Embryonic facial prominence (tissue), 1 donor: ENCODE results near the gene PTPRN2.

Experiments
- DNase-seq: peaks from one replicate; pipeline ENCODE4 v3.0.0-alpha.2; 2016; ENCODE audit errors: extremely low spot score

PTPRN2 gene

GRCh38 chr7:157892751-157893523, 694.7 kb downstream of the PTPRN2 start:
- DNase-seq: no peak

DNA sequence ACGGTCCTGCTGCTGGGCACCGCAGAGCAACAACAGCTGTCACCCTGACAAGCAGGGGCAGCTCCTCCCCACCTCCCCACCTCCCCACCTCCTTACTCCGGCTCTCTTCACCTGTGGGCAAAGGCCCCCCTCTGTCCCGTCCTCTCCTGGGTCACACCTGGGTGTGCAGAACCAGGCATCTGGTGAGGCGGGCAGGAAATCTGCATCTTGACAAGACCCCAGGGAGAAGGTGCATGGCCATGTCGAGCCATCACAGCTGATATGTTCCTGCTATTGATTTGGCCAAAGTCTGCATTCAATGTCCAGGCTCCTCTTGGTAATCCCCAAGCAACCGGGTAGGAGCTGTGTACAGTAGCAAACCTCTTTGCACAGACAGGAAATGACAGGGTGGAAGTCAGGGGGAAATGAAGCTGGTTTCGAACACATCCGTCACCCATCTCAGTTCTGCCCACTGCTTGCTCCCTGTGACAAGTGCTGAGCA, 696.7 kb downstream of the PTPRN2 start:
- no peak for DNase-seq

GRCh38 chr7:157889480-157889879, 698.1 kb downstream of the PTPRN2 start:
- no peak for DNase-seq

GRCh38 chr7:157888579-157888978, 699.0 kb downstream of the PTPRN2 start:
- no peak for DNase-seq

GRCh38 chr7:157887400-157887799, 700.2 kb downstream of the PTPRN2 start:
- no peak for DNase-seq

GRCh38 chr7:157886711-157887110, 700.9 kb downstream of the PTPRN2 start:
- DNase-seq: no peak

- DNase-seq: no peak
Observed at GRCh38 chr7:157886266-157886665, 701.4 kb downstream of the PTPRN2 start.

DNA sequence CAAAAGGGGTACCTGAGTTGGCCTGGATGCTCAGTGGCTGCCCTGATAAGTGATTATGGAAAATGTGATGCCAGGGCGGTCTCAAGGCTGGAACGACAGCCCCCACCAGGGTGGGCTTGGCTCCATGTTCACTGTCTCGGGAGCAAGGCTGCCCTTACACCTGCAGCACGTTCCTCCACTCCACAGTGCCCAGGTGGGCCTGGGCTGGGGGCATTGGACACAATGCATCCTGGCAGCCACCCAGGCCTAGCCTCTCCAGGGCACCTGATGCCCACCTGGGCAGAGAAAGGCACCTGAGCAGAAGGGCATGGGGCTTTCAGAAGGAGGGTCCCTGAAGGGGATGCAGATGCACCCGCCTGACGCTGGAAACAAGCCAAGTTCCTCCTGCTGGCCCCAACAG, 702.5 kb downstream of the PTPRN2 start:
- DNase-seq: no peak

DNA sequence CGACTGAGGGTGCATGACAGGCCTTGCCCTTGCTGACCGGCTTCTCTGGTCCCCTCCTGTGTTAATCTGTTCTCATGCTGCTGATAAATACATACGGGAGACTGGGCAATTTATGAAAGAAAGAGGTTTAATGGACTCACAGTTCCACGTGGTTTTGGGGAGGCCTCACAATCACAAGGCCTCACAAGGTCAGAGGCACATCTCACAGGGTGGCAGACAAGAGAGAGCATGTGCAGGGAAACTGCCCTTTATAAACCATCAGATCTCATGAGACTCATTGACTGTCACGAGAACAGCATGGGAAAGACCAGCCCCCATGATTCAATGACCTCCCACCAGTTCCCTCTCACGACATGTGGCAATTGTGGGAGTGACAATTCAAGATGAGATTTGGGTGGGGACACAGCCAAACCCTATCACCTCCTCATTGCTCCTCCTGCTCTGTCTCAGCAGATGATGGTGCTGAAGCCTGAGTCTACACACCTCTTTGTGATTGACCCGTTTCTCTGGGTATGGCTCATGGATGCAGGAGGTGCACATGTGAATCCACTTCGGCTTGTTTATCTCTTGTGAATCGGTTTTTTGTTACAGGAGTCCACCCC, 703.1 kb downstream of the PTPRN2 start:
- no peak for DNase-seq

DNA sequence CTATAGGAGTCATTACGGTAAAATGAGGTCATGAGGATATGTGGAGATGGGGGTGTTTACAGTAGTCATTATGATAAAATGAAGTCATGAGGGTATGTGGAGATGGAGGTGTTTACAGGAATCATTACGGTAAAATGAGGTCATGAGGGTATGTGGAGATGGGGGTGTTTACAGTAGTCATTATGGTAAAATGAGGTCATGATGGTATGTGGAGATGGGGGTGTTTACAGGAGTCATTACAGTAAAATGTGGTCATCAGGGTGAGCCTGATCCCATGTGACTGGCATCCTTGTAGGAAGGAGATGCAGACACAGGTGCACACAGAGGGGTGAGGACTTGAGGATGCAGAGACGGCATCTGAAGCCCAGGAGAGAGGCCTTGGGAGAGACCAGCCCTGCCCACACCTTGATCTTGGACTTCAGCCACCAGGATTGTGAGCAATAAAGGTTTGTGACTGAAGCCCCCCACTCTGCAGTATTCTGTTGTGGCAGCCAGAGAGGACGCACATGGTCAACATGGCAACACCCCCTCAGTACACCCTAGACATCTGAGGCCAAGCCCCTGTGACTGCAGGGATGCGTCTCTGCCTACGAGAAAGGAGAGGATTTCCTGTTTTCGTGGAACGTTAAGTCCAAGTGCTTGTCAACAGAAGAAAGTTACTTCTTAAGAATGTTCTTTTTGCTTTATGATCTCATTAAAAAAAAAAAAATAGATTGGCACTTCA, 706.4 kb downstream of the PTPRN2 start:
- no peak for DNase-seq

DNA sequence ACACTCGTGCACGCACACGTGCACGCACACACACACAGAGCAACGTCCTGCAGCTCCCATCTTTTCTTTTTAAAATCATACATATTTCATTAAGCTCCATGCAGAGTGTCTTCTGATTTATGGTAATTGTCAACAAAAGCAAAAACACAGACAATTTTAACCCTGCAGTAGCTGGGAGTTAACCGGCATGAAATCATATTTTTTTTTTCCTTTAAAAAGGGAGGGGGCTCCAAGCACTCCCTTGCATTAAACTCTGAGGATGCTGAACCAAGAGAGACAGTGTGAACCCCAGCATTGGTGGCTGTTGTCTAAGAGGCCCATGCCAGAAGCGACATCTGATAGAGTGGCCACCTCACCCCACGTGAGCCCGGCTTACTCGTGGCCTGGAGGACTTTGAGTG, 708.2 kb downstream of the PTPRN2 start:
- DNase-seq: no peak

- DNase-seq: no peak
Observed at GRCh38 chr7:157877298-157878090, 710.1 kb downstream of the PTPRN2 start.

DNA sequence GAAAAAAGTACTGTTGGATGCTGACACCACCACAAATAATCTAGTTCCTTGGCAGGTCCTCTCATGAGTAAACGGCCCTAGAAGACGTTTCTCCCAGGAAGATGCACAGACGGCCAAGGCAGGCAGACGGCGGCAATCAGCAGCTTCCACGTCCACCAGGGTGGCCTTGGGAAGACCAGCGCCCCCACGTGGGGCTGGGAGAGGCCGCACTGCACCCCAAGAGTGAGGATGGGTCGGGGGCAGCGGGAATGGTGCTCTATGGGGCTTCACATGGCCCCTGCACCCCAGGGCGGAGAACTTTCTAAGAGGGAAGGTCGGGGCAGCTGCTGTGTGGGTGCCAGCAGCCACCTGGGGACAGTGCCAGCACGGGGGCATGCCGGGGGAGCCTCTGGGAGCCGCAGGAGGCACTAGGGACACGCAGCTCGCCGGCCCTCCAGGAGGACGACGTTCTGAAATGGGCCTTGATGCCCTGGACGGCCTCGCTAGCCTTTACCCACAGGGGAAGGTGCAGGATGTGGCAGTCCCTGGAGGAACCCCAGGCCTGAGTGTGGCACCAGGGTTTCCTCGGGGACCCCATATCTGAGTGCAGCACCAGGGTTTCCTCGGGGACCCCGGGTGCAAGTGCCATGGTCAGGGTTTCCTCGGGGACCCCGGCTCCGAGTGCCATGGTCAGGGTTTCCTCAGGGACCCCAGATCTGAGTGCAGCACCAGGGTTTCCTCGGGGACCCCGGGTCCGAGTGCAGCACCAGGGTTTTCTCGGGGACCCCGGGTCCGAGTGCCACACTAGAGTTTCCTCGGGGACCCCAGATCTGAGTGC, 710.9 kb downstream of the PTPRN2 start:
- DNase-seq: no peak

DNA sequence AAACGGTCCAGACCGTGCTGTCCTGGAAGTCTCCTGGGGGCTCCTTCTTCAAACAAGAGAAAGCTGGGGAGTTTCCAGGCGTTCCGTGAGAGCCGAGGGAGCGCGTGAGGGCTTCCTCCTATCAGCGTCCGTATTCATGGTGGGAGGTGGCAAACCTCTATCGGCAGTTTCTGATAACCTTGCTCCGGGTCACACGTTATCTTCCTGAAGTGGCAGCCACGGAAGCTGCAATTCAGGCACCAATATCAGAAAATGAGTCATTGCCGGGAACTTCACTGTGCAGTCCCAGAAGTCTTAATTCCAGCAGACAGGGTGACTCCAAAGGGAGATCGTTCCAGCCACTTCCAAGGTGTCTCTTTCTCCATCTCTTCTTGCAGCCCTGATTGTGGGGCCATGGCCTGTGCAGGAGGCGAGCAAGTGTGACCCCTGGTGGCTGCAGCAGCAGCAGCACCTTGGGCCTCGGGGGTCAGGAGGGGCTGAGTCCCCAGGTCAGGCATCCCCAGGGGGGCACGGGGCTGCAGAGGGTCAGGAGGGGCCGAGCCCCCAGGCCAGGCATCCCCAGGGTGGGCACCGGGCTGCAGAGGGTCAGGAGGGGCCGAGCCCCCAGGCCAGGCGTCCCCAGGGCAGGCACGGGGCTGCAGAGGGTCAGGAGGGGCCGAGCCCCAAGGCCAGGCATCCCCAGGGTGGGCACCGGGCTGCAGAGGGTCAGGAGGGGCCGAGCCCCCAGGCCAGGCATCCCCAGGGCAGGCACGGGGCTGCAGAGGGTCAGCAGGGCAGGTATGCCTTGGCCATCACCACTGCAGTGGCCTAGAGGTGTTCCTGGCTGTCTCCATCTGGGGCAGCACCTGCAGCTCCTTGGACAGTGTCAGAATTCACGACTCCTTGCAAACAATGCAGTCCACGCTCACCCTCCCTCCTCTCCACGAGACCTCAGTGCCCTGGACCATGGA, 712.1 kb downstream of the PTPRN2 start:
- no peak for DNase-seq

DNA sequence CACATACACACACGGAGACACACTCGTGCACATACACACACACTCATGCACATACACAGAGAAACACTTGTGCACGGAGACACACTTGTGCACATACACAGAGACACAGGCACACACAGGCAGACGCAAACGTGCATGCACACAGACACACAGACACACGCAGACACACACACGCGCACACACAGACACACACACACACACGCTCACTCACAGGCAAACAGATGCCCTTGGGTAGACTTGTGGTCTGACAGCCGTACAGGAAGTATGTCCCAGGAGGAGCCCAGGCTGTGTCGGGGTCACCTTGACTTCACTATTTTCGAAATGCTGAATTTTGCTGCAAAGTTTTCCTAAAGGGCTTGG, 712.8 kb downstream of the PTPRN2 start:
- DNase-seq: no peak

GRCh38 chr7:157874208-157874816, 713.3 kb downstream of the PTPRN2 start:
- DNase-seq: no peak

- DNase-seq: no peak
Observed at GRCh38 chr7:157873664-157874063, 714.0 kb downstream of the PTPRN2 start.

GRCh38 chr7:157873181-157873580, 714.4 kb downstream of the PTPRN2 start:
- DNase-seq: no peak

DNA sequence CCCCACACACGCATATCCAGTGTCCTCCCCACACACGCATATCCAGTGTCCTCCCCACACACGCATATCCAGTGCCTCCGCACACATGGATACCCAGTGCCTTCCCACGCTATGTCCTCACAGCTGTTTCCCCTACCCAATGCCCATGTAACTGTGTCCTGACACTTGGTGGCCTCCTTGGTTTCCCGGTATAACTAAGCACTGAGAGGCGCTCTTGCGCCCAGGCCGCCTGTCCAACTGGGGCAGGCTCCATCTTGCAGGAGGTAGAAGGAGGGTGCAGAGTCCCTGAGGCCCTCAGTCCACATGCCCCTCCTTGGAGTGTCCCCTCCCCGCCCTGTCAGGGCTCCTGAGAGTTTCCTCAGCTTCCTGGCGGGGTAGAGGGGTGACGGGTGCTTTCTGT, 715.2 kb downstream of the PTPRN2 start:
- no peak for DNase-seq

DNA sequence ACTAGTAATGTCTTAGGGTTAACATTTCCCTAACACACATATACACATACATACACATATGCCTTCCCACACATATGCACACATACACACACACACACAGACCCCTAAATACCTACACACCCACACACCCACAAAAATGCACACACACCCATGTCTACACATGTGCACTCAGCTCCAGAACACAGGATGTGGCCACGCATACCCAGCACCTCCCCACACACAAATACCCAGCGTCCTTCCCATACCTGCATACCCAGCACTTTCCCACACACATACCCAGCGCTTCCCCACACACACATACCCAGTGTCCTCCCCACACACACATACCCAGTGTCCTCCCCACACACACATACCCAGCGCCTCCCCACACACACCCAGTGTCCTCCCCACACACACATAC, 715.9 kb downstream of the PTPRN2 start:
- no peak for DNase-seq
